HG02610 (cell line): ENCODE measurements around the gene ROBO2.

Experiments used
- ATAC-seq: cut with Tn5 transposase; IDR thresholded peaks from one replicate; pipeline ENCODE4 v1.9.1; 2021; ENCODE audit warnings: mild to moderate bottlenecking, moderate library complexity; ENCODE audit not compliant: unreplicated experiment

The ROBO2 gene

DNA sequence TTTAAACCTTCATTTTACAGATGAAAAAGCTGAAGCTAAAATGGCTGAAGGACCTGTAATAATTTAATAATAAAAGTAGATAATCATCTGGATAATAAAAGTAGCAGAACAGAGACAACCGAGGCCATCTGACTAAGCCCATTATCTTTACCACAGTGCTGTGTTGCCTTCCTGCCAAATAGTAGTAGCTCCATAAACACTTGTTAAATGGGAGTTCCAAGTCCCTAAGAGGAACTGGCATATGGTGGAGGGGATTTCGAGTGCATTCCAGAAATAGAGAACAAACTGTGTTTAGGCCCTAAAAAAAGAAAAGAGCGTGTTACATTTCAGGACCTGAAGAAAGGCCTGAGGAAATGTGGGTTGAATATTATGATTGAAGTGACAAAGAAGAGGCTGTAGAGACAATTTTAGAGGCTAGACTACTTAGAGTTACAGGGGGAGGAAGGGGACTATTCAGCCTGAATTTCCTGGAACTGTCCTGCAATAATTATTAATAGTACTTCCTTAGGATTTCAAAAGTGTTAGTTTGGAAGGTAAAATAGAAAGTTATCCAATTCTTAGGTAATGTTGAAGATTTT, 424.3 kb downstream of the ROBO2 start:
- ATAC-seq = no peak

- no peak for ATAC-seq
Measured at GRCh38 chr3:77466562-77467115, 426.7 kb downstream of the ROBO2 start.

- ATAC-seq = no peak
Measured at GRCh38 chr3:77467702-77468625, 428.1 kb downstream of the ROBO2 start.

DNA sequence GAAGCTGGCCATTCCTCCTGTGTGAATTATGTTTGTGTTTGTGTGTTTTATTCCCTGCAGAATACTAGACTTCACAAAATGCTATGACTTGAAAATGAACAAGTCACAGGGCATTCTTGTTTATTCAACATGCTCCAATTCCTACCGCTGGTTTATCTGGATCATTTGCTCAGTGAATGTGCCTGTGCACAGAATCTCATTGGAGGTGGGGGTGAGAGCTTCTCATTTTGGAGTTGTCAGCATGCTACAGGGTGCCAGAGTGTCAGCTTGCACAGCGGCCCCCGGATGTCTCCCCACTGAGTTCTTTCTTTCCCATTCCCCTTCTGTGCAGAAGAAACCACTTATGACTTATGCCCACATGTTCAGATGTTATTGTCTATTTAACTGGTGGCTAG, 428.7 kb downstream of the ROBO2 start:
- ATAC-seq = no peak

- no peak for ATAC-seq
Measured at GRCh38 chr3:77475507-77475906, 435.6 kb downstream of the ROBO2 start.

GRCh38 chr3:77479021-77479420, 439.1 kb downstream of the ROBO2 start:
- ATAC-seq = no peak

DNA sequence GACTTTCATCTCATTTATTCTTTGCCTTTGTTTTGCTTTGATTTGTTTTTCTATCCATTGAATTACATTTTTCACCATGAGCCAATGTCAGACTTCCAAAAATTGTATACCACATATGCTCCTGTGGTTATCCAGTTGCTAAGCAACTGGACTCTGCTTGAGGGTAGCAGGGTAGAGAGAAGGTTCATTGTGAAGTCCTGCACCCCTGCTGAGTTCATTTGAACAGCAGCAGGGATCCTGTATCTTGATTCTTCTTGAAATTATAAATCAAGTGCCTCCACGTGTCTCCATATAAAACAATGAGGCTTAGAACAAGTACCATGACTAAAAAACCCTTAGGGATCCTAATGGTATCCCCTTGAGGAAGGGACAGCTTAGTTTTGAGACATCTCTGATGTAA, 449.3 kb downstream of the ROBO2 start:
- no peak for ATAC-seq

- no peak for ATAC-seq
Measured at GRCh38 chr3:77491961-77492360, 452.1 kb downstream of the ROBO2 start.

GRCh38 chr3:77500721-77501120, 460.8 kb downstream of the ROBO2 start:
- ATAC-seq = no peak

- ATAC-seq = no peak
Measured at GRCh38 chr3:77506384-77506783, 466.5 kb downstream of the ROBO2 start.

DNA sequence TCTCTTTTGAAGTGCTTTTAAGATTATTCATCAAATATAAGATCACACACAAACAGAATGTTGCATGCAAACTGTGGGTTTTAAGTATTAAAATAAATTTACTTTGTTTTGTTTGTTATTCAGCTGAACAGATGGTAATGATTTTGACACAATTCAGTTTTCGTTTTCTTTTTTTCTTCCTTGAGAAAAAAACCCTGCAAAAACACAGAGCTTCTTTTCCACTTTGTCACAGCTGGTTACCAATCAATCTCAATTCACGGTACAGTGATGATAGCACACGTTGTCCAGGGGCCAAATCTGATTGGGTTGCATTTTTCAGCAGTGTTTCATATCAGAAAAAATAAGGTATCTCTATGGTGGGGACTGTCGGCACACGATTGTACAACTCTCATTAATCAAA, 473.6 kb downstream of the ROBO2 start:
- no peak for ATAC-seq

- ATAC-seq = no peak
Measured at GRCh38 chr3:77514766-77515165, 474.9 kb downstream of the ROBO2 start.

GRCh38 chr3:77524463-77524862, 484.6 kb downstream of the ROBO2 start:
- no peak for ATAC-seq

GRCh38 chr3:77524946-77525682, 485.2 kb downstream of the ROBO2 start:
- ATAC-seq = no peak

DNA sequence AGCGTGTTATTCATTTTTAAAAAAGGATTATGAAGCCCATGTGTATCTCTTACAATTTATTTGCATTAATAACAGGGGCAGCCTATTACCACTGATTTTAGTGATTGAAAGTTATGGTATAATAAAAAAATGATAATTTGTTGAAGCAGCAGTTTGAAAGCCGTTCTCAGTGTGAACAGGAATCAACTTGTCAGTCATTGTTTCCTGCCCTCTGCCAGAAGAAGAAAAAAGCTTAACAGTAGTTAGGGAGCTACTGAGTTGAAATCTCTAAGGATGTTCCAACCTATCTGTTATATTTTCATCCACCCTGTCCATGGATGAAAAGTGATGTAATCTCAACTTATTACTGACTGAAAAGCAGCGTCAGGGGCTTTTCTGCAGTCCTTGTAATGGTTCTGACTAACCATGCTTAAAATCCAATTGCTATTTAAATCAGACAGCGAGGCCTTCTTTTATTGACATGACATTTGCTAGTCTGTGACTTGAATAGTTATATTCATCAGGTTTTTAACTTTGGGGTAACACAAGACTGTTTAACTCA, 486.7 kb downstream of the ROBO2 start:
- no peak for ATAC-seq

- no peak for ATAC-seq
Measured at GRCh38 chr3:77529522-77529921, 489.6 kb downstream of the ROBO2 start.

DNA sequence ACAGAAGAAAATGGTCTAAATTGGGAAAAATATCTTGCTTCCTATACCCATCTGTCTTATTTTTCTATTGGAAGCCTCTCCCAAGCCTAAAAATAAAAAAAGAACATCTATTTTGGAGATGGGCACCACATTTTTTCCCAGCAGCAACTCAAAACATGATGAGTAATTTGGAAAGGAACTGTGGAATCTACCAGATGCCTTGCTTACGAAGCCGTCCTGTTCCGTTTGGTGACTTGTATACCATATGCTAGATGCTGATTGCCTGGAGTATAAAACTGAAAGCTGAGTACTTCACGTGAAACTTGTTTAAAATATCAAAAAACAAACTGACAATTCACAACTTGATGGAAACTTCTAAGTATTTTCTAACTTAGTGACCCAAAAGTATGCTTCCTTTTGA, 491.0 kb downstream of the ROBO2 start:
- no peak for ATAC-seq

DNA sequence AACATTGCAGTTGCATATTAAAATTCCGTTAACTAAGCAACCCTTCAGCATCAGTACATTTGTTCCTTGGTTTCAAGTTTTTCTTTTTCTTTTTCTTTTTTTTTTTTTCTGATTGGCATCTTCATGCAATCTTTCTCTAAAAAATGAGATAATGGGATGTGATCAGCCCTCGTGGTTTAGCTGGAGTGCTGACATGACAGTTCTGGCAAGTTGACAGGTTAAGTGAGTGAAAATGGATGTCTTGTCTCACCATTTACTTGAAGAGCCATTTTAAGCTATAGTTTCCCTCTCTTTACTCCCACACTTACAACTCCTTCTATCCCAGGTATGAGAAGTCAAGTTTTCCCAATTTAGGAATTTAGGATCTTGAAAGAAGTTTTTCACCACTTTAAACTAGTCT, 495.2 kb downstream of the ROBO2 start:
- no peak for ATAC-seq

DNA sequence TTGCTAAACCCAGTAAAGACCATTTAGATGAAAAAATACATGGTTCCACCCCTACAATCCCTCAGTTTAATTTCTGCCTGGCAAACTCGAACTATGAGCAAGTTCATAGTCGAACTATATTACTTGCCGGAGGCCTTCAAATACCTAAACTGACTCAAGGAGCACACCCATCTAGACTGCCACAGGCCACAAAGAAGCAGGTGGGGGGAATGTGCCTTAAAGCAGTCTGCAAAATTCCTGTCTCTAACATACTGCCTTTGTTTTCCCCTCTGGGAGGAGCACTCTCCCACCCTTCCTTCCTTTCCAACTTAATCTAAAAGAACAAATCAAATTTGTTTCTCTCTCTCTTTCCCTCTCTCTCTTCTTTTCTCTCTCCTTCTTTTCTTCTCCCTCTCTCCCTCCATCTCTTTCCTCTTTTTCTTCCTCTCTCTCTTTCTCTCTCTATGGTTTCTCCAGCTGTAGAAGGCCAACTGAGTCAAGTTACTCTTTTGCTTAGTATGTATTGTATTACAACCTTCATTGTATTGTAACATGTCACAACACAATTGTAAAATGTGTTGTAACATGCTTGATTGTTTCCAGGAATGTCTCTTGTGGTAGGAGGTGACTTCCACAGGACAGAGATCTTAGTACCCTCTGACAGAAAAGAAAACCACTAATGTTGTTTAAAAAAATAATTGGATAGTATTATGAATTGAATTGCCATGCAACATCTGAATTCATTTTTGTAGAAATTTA, 496.3 kb downstream of the ROBO2 start:
- no peak for ATAC-seq

DNA sequence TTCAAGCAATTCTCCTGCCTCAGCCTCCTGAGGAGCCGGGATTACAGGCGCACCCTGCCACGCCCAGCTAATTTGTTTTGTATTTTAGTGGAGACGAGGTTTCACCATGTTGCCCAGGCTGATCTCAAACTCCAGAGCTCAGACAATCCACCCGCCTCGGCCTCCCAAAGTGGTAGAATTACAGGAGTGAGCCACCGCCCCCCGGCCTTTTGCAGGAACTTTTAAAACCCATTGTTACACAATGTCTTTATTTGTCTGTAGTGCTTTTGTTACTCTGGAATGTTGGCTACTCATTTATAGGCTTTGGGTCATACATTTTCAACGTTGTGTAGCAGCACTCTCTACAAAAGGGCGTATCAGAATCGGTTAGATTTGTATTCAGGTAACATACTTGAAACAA, 499.1 kb downstream of the ROBO2 start:
- no peak for ATAC-seq

DNA sequence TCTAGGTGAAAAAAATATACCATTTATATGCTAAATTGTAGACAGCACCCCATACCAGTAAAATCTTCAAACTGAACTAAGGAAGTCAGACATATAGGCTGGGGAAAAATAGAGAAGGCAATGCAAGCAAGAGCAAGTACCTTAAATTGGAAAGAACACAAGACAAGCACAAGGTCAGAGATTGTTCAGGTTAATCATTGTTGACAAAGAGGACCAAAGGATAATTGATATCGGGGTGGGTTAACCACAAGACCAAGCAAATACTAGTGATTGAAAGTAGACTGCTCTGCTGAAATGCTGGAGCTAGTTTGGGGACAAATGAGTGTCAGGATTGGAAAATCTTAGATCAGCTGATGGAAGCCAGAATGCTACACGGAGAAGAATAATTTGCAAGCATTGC, 499.8 kb downstream of the ROBO2 start:
- no peak for ATAC-seq
